Neural cell (in vitro differentiated cells): ENCODE measurements around the gene BLVRB. TPM values are rescaled to one million over a fixed set of nuclear protein-coding genes. Genes with fewer than 3 reads are reported as not detected.

Experiments used
- H2AFZ ChIP-seq: fragments of 200-600, 300-800 bp; sonication (generic), shearing (Covaris generic); 2 replicates; pipeline ENCODE4 v1.6.0; 2014; ENCODE audit warnings: low read depth, mild to moderate bottlenecking, antibody characterized with exemption, low read length, moderate library complexity
- H3F3A ChIP-seq: fragments of 200-600 bp; shearing (Covaris generic); 2 replicates; pipeline ENCODE4 v1.6.1; 2016; ENCODE audit warnings: mild to moderate bottlenecking, moderate library complexity, mixed read lengths, antibody characterized with exemption, low read length; ENCODE audit not compliant: insufficient read depth, poor library complexity, severe bottlenecking
- H3K27ac ChIP-seq: fragments of 200-600, 300-800 bp; sonication (generic), shearing (Covaris generic); 2 replicates; pipeline ENCODE4 v1.5.1; 2014; ENCODE audit warnings: mild to moderate bottlenecking, low read length, moderate library complexity
- H3K27me3 ChIP-seq: fragments of 300-800, 200-600 bp; sonication (generic), shearing (Covaris generic); 2 replicates; pipeline ENCODE4 v1.6.0; 2014; ENCODE audit warnings: mild to moderate bottlenecking, low read depth, low read length, moderate library complexity; ENCODE audit not compliant: insufficient read depth
- H3K36me3 ChIP-seq: fragments of 300-800, 200-600 bp; sonication (generic), shearing (Covaris generic); 2 replicates; pipeline ENCODE4 v1.5.1; 2014; ENCODE audit warnings: mild to moderate bottlenecking, antibody characterized with exemption, low read length, moderate library complexity; ENCODE audit not compliant: insufficient read depth
- H3K4me2 ChIP-seq: fragments of 300-800, 200-600 bp; sonication (generic), shearing (Covaris generic); 2 replicates; pipeline ENCODE4 v1.6.0; 2014; ENCODE audit warnings: mild to moderate bottlenecking, low read length
- H3K4me3 ChIP-seq: fragments of 300-800, 200-600 bp; sonication (generic), shearing (Covaris generic); 2 replicates; pipeline ENCODE4 v1.5.1; 2014; ENCODE audit warnings: mild to moderate bottlenecking, low read length, moderate library complexity
- H3K79me2 ChIP-seq: fragments of 200-600 bp; shearing (Covaris generic); replicated peaks from 2 replicates; pipeline ENCODE4 v1.6.0; 2014; ENCODE audit warnings: mild to moderate bottlenecking, low read length, moderate library complexity; ENCODE audit not compliant: insufficient read depth
- H3K9ac ChIP-seq: fragments of 300-800, 200-600 bp; sonication (generic), shearing (Covaris generic); 2 replicates; pipeline ENCODE4 v1.6.1; 2016; ENCODE audit warnings: mild to moderate bottlenecking, low read length, mixed read lengths
- H3K9me2 ChIP-seq: fragments of 200-600 bp; shearing (Covaris generic); 2 replicates; pipeline ENCODE4 v1.6.1; 2016; ENCODE audit warnings: mild to moderate bottlenecking, low read length, mixed read lengths; ENCODE audit not compliant: insufficient read depth
- H3K9me3 ChIP-seq: fragments of 200-600, 300-800 bp; sonication (generic), shearing (Covaris generic); 2 replicates; pipeline ENCODE4 v1.6.1; 2016; ENCODE audit warnings: mild to moderate bottlenecking, mixed run types, low read length, moderate library complexity, mixed read lengths
- H4K20me1 ChIP-seq: fragments of 200-600 bp; shearing (Covaris generic); 2 replicates; pipeline ENCODE4 v1.6.1; 2016; ENCODE audit warnings: mild to moderate bottlenecking, mixed run types; ENCODE audit not compliant: insufficient read depth
- CTCF ChIP-seq: fragments of 450-650 bp; IDR thresholded peaks from 2 replicates; pipeline ENCODE4 v1.5.1; 2014; ENCODE audit warnings: antibody characterized with exemption, mild to moderate bottlenecking, moderate library complexity; ENCODE audit not compliant: poor library complexity, severe bottlenecking
- EP300 ChIP-seq: fragments of 450-650 bp; conservative IDR thresholded peaks from 2 replicates; pipeline ENCODE4 v1.6.1; 2014; ENCODE audit warnings: antibody characterized with exemption, mild to moderate bottlenecking, moderate library complexity; ENCODE audit not compliant: poor library complexity, severe bottlenecking
- EZH2 ChIP-seq: fragments of 200-600, 300-800 bp; shearing (Covaris generic), sonication (generic); IDR thresholded peaks from 2 replicates; pipeline ENCODE4 v1.6.1; 2014; ENCODE audit warnings: antibody characterized with exemption, low read length, borderline replicate concordance, mild to moderate bottlenecking; ENCODE audit not compliant: insufficient read depth, poor library complexity, severe bottlenecking
- MXI1 ChIP-seq: fragments of 450-650 bp; conservative IDR thresholded peaks from 2 replicates; pipeline ENCODE4 v1.6.1; 2014; ENCODE audit warnings: antibody characterized with exemption, mild to moderate bottlenecking; ENCODE audit not compliant: poor library complexity, severe bottlenecking
- POLR2AphosphoS5 ChIP-seq: IDR thresholded peaks from 2 replicates; pipeline ENCODE4 v1.6.1; 2012
- RAD21 ChIP-seq: fragments of 450-650 bp; conservative IDR thresholded peaks from 2 replicates; pipeline ENCODE4 v1.6.1; 2014; ENCODE audit warnings: antibody characterized with exemption, mild to moderate bottlenecking, moderate library complexity
- REST ChIP-seq: IDR thresholded peaks from 2 replicates; pipeline ENCODE4 v1.6.1; 2012; ENCODE audit warnings: borderline replicate concordance
- SMC3 ChIP-seq: fragments of 450-650 bp; conservative IDR thresholded peaks from 2 replicates; pipeline ENCODE4 v1.6.1; 2014; ENCODE audit warnings: antibody characterized with exemption, mild to moderate bottlenecking, moderate library complexity; ENCODE audit not compliant: poor library complexity
- TAF1 ChIP-seq: IDR thresholded peaks from 2 replicates; pipeline ENCODE4 v1.6.1; 2012; ENCODE audit warnings: low read depth
- polyA plus RNA-seq: library from polyadenylated mRNA; depleted of rRNA; stranded (reverse); fragments of >200 nt; gene quantifications from 2 replicates; pipeline ENCODE4 v1.2.3, GENCODE V29; 2014

The BLVRB gene
- polyA plus RNA-seq, 1 donor from 2014 or later = 9.9 TPM

- Histone ChIP-seq H3K4me2 (no peak overlapping the region), H3F3A (peaks cover 4% of the 10 kb centered on the region), H3K27me3 (no peaks in the 10 kb centered on the region), H3K36me3 (no peaks in the 10 kb centered on the region), H3K9me2 (no peaks in the 10 kb centered on the region), H4K20me1 (no peaks in the 10 kb centered on the region), H3K27ac (no peak overlapping the region), H3K4me3 (no peak overlapping the region), H2AFZ (no peak overlapping the region), H3K79me2 (peaks cover 19% of the 10 kb centered on the region), H3K9ac (no peak overlapping the region), H3K9me3 (no peaks in the 10 kb centered on the region)
- no peak for TF ChIP-seq MXI1
Measured at GRCh38 chr19:40445780-40446262, 19.7 kb downstream of the BLVRB start.

- Histone ChIP-seq H3K9me2 (no peaks in the 10 kb centered on the region), H2AFZ (peak overlapping the region; percentile 96), H3K79me2 (peaks cover 19% of the 10 kb centered on the region), H3K9me3 (no peaks in the 10 kb centered on the region), H3F3A (peaks cover 4% of the 10 kb centered on the region), H3K27ac (peak overlapping the region; percentile 94), H4K20me1 (no peaks in the 10 kb centered on the region), H3K9ac (peak overlapping the region; percentile 87), H3K4me2 (peak overlapping the region; percentile 91), H3K4me3 (peak overlapping the region; percentile 78), H3K27me3 (no peaks in the 10 kb centered on the region), H3K36me3 (no peaks in the 10 kb centered on the region)
- TF ChIP-seq POLR2AphosphoS5 (peak; percentile 76), EP300 (no peak), REST (no peak), RAD21 (peak; percentile 59), TAF1 (peak; percentile 23), EZH2 (no peak), MXI1 (peak; percentile 6), CTCF (peak; percentile 56), SMC3 (peak; percentile 65)
Measured at GRCh38 chr19:40444825-40445312, 20.7 kb downstream of the BLVRB start.
